Fibroblast of mammary gland (primary cell): ENCODE results near the gene IL36B.

Source experiments
- DNase-seq: peaks from one replicate; pipeline ENCODE4 v3.0.0-alpha.2; 2010; ENCODE audit warnings: low read depth
- H3K4me3 ChIP-seq: 2 replicates; pipeline ENCODE4 v1.5.1; 2011; ENCODE audit warnings: low read depth, mild to moderate bottlenecking, low read length, moderate library complexity; ENCODE audit not compliant: control insufficient read depth
- CTCF ChIP-seq: conservative IDR thresholded peaks from 2 replicates; pipeline ENCODE4 v1.5.1; 2011; ENCODE audit warnings: low read depth, low read length, inconsistent platforms; ENCODE audit not compliant: control insufficient read depth, insufficient read depth

IL36B gene

GRCh38 chr2:113076954-113077669 lies 24.4 kb upstream of the IL36B start:
- no peak for TF ChIP-seq CTCF
- DNase-seq = no peak
- H3K4me3 ChIP-seq = no peak overlapping the region

GRCh38 chr2:113075600-113075999 lies 22.9 kb upstream of the IL36B start:
- TF ChIP-seq CTCF = no peak
- no peak overlapping the region for H3K4me3 ChIP-seq
- no peak for DNase-seq

GRCh38 chr2:113075030-113075429 lies 22.4 kb upstream of the IL36B start:
- DNase-seq = no peak
- no peak overlapping the region for H3K4me3 ChIP-seq

GRCh38 chr2:113073325-113073834 lies 20.7 kb upstream of the IL36B start:
- no peak for DNase-seq
- TF ChIP-seq CTCF = no peak
- no peak overlapping the region for H3K4me3 ChIP-seq

More at GRCh38 chr2:113075030-113075429, 22.4 kb upstream of the IL36B start:
- TF ChIP-seq CTCF = no peak

GRCh38 chr2:113072584-113072983 lies 19.9 kb upstream of the IL36B start:
- DNase-seq = no peak
- no peak for TF ChIP-seq CTCF
- H3K4me3 ChIP-seq = no peak overlapping the region

GRCh38 chr2:113070606-113070975 lies 17.9 kb upstream of the IL36B start:
- H3K4me3 ChIP-seq = no peak overlapping the region
- no peak for TF ChIP-seq CTCF
- no peak for DNase-seq
